ENCODE data around the gene CRY1. TPM values are rescaled to one million over a fixed set of nuclear protein-coding genes. Genes with fewer than 3 reads are reported as not detected.

CRY1 gene
- total RNA-seq, 1 experiment from 2014 or later, result 23.1 TPM

GRCh38 chr12:106986625-106987389 is 106.5 kb downstream of the CRY1 start, which contains the start of gene MTERF2 (continued):
- TF ChIP-seq FOXP1 (CRISPR knock-in tag; IDR thresholded peaks at IDR 0.05; ENCODE audit: borderline replicate concordance) (peak; percentile 48; the same call in 1 of the 2 replicates), CBFB (CRISPR knock-in tag; IDR thresholded peaks at IDR 0.05; ENCODE audit: low read depth) (no peak), AR (CRISPR knock-in tag; IDR thresholded peaks at IDR 0.05) (no peak), ZNF232 (CRISPR knock-in tag; IDR thresholded peaks at IDR 0.05) (no peak), PRRX2 (CRISPR knock-in tag; IDR thresholded peaks at IDR 0.05) (no peak), MAX (CRISPR knock-in tag; IDR thresholded peaks at IDR 0.05) (peak; percentile 92), ATF2 (CRISPR knock-in tag; IDR thresholded peaks at IDR 0.05; ENCODE audit: borderline replicate concordance, low read depth) (no peak), CREB1 (CRISPR knock-in tag; IDR thresholded peaks at IDR 0.05) (0 out of 2 replicates have a peak, but pooled peaks have one; percentile 60), AFF4 (CRISPR knock-in tag; IDR thresholded peaks at IDR 0.05; ENCODE audit: borderline replicate concordance) (no peak), RORB (CRISPR knock-in tag; IDR thresholded peaks at IDR 0.05) (no peak), USF1 (CRISPR knock-in tag; IDR thresholded peaks at IDR 0.05) (no peak; the same call in 1 of the 2 replicates), E2F1 (CRISPR knock-in tag; IDR thresholded peaks at IDR 0.05) (peak; percentile 51; the same call in 1 of the 2 replicates), NFATC4 (CRISPR knock-in tag; IDR thresholded peaks at IDR 0.05) (no peak), ESRRA (CRISPR knock-in tag; IDR thresholded peaks at IDR 0.05; ENCODE audit: borderline replicate concordance) (no peak), SMAD4 (CRISPR knock-in tag; IDR thresholded peaks at IDR 0.05) (no peak), ZNF423 (CRISPR knock-in tag; IDR thresholded peaks at IDR 0.05) (no peak), CTCF (IDR thresholded peaks at IDR 0.05) (no peak), TP53 (CRISPR knock-in tag; IDR thresholded peaks at IDR 0.05) (no peak), FOXK1 (CRISPR knock-in tag; IDR thresholded peaks at IDR 0.05) (peak; percentile 63; the same call in 1 of the 2 replicates), TEAD1 (CRISPR knock-in tag; IDR thresholded peaks at IDR 0.05) (peak; percentile 43; the same call in 1 of the 2 replicates), CDX4 (CRISPR knock-in tag; IDR thresholded peaks at IDR 0.05; ENCODE audit: borderline replicate concordance) (no peak), SOX15 (CRISPR knock-in tag; IDR thresholded peaks at IDR 0.05) (no peak), USF2 (CRISPR knock-in tag; IDR thresholded peaks at IDR 0.05) (no peak), RELA (CRISPR knock-in tag; IDR thresholded peaks at IDR 0.05; ENCODE audit: borderline replicate concordance) (no peak), ATF1 (CRISPR knock-in tag; IDR thresholded peaks at IDR 0.05) (0 out of 2 replicates have a peak, but pooled peaks have one; percentile 39), NFYB (CRISPR knock-in tag; conservative IDR thresholded peaks at IDR 0.05; ENCODE audit: low read depth) (peak; percentile 55)

All from WTC11 (cell line).